GM19395 (cell line): Measurements from ENCODE around the gene C6orf132.

Source experiments
- ATAC-seq: cut with Tn5 transposase; IDR thresholded peaks from one replicate; pipeline ENCODE4 v1.9.1; 2021; ENCODE audit warnings: mild to moderate bottlenecking, moderate library complexity; ENCODE audit not compliant: unreplicated experiment

C6orf132 gene

GRCh38 chr6:42084889-42085288 lies 57.5 kb downstream of the C6orf132 start:
- ATAC-seq: no peak

GRCh38 chr6:42083530-42083929 lies 58.9 kb downstream of the C6orf132 start:
- ATAC-seq: no peak

- no peak for ATAC-seq
These were observed 62.4 kb downstream of the C6orf132 start for GRCh38 chr6:42079941-42080464.

GRCh38 chr6:42078386-42078785 lies 64.0 kb downstream of the C6orf132 start:
- ATAC-seq: no peak

- no peak for ATAC-seq
These were observed 67.1 kb downstream of the C6orf132 start for GRCh38 chr6:42075159-42075838.

- no peak for ATAC-seq
These were observed 69.1 kb downstream of the C6orf132 start for GRCh38 chr6:42073287-42073686.

- ATAC-seq: no peak
These were observed 70.4 kb downstream of the C6orf132 start for GRCh38 chr6:42071881-42072583.

GRCh38 chr6:42068872-42069522 lies 73.4 kb downstream of the C6orf132 start:
- no peak for ATAC-seq

GRCh38 chr6:42068173-42068572 lies 74.2 kb downstream of the C6orf132 start:
- no peak for ATAC-seq

GRCh38 chr6:42066156-42066675 lies 76.2 kb downstream of the C6orf132 start:
- no peak for ATAC-seq

- no peak for ATAC-seq
These were observed 82.7 kb downstream of the C6orf132 start for GRCh38 chr6:42059743-42060142.

GRCh38 chr6:42053601-42054000 lies 88.8 kb downstream of the C6orf132 start:
- ATAC-seq: no peak

- no peak for ATAC-seq
These were observed 91.2 kb downstream of the C6orf132 start for GRCh38 chr6:42051268-42051653.
